Activated T-cell treated with anti-CD3 and anti-CD28 coated beads for 48 hours (primary cell): ENCODE results near the gene TPK1.
"Not testable (repeated sequence)": the region's sequence is repeated elsewhere in the genome, so short reads cannot be mapped to it uniquely, and the experiment has no call there.

Experiments used
- DNase-seq: peaks from one replicate; pipeline ENCODE4 v3.0.0-alpha.2; 2020; ENCODE audit warnings: low read depth

The TPK1 gene

GRCh38 chr7:144777005-144777839 is 58.6 kb downstream of the TPK1 start:
- DNase-seq, result no peak

- no peak for DNase-seq
Observed at GRCh38 chr7:144776447-144776846, 59.4 kb downstream of the TPK1 start.

GRCh38 chr7:144775749-144776148 is 60.1 kb downstream of the TPK1 start:
- DNase-seq, result no peak

- DNase-seq, result no peak
Observed at GRCh38 chr7:144771927-144772326, 63.9 kb downstream of the TPK1 start.

GRCh38 chr7:144771174-144771573 is 64.7 kb downstream of the TPK1 start:
- DNase-seq, result no peak

GRCh38 chr7:144769352-144769751 is 66.5 kb downstream of the TPK1 start:
- DNase-seq, result no peak

- no peak for DNase-seq
Observed at GRCh38 chr7:144768633-144769032, 67.2 kb downstream of the TPK1 start.

GRCh38 chr7:144763291-144763690 is 72.6 kb downstream of the TPK1 start:
- DNase-seq, result no peak

- no peak for DNase-seq
Observed at GRCh38 chr7:144762853-144763252, 73.0 kb downstream of the TPK1 start.

- no peak for DNase-seq
Observed at GRCh38 chr7:144761493-144761892, 74.4 kb downstream of the TPK1 start.

GRCh38 chr7:144759653-144760052 is 76.2 kb downstream of the TPK1 start:
- DNase-seq, result no peak

- DNase-seq, result no peak
Observed at GRCh38 chr7:144747936-144748335, 87.9 kb downstream of the TPK1 start.

GRCh38 chr7:144738708-144739314 is 97.0 kb downstream of the TPK1 start:
- no peak for DNase-seq

- DNase-seq, result no peak
Observed at GRCh38 chr7:144738146-144738545, 97.7 kb downstream of the TPK1 start.

GRCh38 chr7:144736880-144737493 is 98.9 kb downstream of the TPK1 start:
- DNase-seq, result no peak

GRCh38 chr7:144735505-144736276 is 100.2 kb downstream of the TPK1 start:
- DNase-seq, result no peak

- no peak for DNase-seq
Observed at GRCh38 chr7:144731661-144732351, 104.0 kb downstream of the TPK1 start.

- no peak for DNase-seq
Observed at GRCh38 chr7:144730224-144730623, 105.6 kb downstream of the TPK1 start.

- no peak for DNase-seq
Observed at GRCh38 chr7:144729226-144729625, 106.6 kb downstream of the TPK1 start.

- DNase-seq, result no peak
Observed at GRCh38 chr7:144728551-144728950, 107.3 kb downstream of the TPK1 start.

- not testable (repeated sequence) for DNase-seq
Observed at GRCh38 chr7:144726840-144727239, 109.0 kb downstream of the TPK1 start.

GRCh38 chr7:144725070-144725469 is 110.8 kb downstream of the TPK1 start:
- DNase-seq, result no peak
